ENCODE measurements around the gene CAV1.

The CAV1 gene

DNA sequence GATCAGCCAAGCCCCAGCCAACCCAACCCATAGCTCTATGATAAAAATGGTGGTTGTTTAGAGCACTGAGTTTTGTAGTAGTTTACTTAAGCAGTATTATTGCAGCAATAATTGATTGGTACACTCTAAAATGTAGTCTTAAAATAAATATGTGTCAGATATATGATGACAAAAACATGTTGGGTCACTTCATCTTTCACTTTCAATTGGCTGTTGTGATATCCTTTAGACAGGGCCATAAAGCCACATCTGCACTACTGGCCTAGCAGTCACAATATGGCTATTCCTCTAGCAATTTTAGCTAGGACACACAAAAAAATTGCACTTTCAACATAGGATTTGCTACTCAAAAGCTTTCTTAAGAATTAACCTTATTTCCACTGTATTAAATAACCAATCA, 5.9 kb upstream of the CAV1 start:
- no peak for DNase-seq (ENCODE audit: extremely low spot score)
- TF ChIP-seq TARDBP (IDR thresholded peaks at IDR 0.05) (no peak), FOXK2 (IDR thresholded peaks at IDR 0.05) (no peak), SP1 (IDR thresholded peaks at IDR 0.05) (no peak)
- TF ChIP-seq, protein P1, sequence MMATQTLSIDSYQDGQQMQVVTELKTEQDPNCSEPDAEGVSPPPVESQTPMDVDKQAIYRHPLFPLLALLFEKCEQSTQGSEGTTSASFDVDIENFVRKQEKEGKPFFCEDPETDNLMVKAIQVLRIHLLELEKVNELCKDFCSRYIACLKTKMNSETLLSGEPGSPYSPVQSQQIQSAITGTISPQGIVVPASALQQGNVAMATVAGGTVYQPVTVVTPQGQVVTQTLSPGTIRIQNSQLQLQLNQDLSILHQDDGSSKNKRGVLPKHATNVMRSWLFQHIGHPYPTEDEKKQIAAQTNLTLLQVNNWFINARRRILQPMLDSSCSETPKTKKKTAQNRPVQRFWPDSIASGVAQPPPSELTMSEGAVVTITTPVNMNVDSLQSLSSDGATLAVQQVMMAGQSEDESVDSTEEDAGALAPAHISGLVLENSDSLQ (IDR thresholded peaks at IDR 0.05) = no peak
- POLR2A ChIA-PET = no interaction called here
- CTCF ChIA-PET = no interaction called here

DNA sequence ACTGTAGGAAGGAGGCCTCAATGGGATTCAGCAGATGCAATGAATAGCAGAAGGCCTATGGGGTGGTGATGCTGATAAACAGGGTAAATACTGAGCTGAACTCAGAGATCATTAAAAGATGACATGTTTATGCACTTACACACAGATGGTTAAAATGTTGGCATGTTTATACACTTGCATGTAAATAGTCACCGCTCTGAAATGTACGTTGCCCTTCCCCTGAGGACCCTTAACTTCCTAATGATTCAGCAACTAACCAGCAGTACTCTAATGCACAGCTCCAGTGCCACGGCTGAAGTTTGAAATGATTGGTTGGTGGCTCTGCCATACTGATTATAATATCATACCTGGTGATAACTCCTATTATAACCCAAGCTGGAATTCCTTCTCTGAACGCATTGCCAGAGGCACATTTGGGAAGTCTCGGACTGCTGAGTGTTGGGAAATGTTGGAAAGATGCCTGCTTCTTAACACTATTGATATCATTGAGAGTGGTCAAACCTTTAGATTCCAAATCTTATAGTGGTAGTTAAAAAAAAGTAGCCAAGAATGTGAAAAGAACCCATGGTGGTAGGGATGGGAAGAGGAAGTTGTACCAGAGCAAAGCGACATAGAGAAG, 3.7 kb upstream of the CAV1 start:
- DNase-seq (ENCODE audit: extremely low spot score) = no peak
- ChIA-PET POLR2A (no interaction called here), CTCF (interaction anchor here (0.7 kb wide), 1 partner anchor 45 kb away, joined by 3 read pairs; no protein-coding TSS in a partner anchor)
- TF ChIP-seq ARNT (IDR thresholded peaks at IDR 0.05) (no peak), HDGF (IDR thresholded peaks at IDR 0.05; ENCODE audit: borderline replicate concordance) (no peak), L3MBTL2 (conservative IDR thresholded peaks at IDR 0.05) (no peak), SP1 (IDR thresholded peaks at IDR 0.05) (no peak), FOXM1 (IDR thresholded peaks at IDR 0.05; ENCODE audit: borderline replicate concordance) (no peak), TARDBP (IDR thresholded peaks at IDR 0.05) (no peak), CTBP1 (IDR thresholded peaks at IDR 0.05; ENCODE audit: borderline replicate concordance) (no peak), BHLHE40 (IDR thresholded peaks at IDR 0.05; ENCODE audit: borderline replicate concordance) (no peak), NFRKB (IDR thresholded peaks at IDR 0.05) (no peak), SUZ12 (IDR thresholded peaks at IDR 0.05) (no peak), FOXK2 (IDR thresholded peaks at IDR 0.05) (no peak)

DNA sequence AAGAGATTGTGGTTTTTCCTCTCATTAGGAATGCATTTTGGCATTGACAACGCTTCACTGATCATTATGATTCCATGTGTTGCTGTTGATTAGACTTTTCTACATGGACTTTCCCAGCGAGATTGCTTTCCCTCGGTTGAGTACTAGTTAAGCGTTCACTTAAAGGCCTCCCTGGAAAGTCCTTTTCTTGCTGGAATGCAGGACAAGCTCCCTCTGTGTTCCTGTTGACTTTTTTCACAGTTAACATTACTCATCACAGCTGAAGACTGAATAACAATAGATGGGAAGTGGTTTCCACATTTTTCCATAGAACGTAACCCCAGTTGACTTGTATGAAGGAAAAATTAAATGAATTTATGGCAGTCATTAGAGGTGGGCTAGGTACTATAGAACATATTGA, 2.6 kb upstream of the CAV1 start:
- ChIA-PET CTCF (no interaction called here), POLR2A (no interaction called here)
- no peak for DNase-seq (ENCODE audit: extremely low spot score)
- no peak for TF ChIP-seq BHLHE40 (IDR thresholded peaks at IDR 0.05; ENCODE audit: borderline replicate concordance)
- no peak for TF ChIP-seq CTBP1 (IDR thresholded peaks at IDR 0.05; ENCODE audit: borderline replicate concordance)
- no peak for TF ChIP-seq ELF4 (IDR thresholded peaks at IDR 0.05)
- TF ChIP-seq, protein P1 (IDR thresholded peaks at IDR 0.05) = no peak
- no peak for TF ChIP-seq NFRKB (IDR thresholded peaks at IDR 0.05)
- no peak for TF ChIP-seq TARDBP (IDR thresholded peaks at IDR 0.05)
- no peak for TF ChIP-seq FOXA1 (IDR thresholded peaks at IDR 0.05)
- TF ChIP-seq L3MBTL2 (conservative IDR thresholded peaks at IDR 0.05) = no peak
- no peak for TF ChIP-seq FOXK2 (IDR thresholded peaks at IDR 0.05)
- no peak for TF ChIP-seq FOXM1 (IDR thresholded peaks at IDR 0.05; ENCODE audit: borderline replicate concordance)
- no peak for TF ChIP-seq HDGF (IDR thresholded peaks at IDR 0.05; ENCODE audit: borderline replicate concordance)
- no peak for TF ChIP-seq SP1 (IDR thresholded peaks at IDR 0.05)

DNA sequence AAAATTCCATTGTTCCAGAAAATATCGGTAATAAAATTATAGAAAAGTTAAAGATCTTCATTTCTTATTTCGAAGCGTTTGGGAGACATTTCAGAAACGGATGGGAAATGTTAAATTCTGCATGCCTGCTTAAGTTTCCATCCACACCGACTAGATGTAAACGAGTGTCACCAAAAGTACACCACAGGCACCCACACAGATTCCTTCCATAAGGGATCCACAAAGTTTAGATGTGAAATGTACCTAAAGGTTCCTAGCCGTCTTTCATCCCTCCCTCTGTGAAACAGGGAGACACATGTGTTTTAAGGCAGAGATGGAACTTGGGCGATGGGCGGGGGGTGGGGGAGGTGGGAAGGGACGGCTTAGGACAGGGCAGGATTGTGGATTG, 621 bp upstream of the CAV1 start:
- DNase-seq (ENCODE audit: extremely low spot score) = no peak
- ChIA-PET POLR2A (no interaction called here), CTCF (no interaction called here)
- no peak for TF ChIP-seq CTBP1 (IDR thresholded peaks at IDR 0.05; ENCODE audit: borderline replicate concordance)

DNA sequence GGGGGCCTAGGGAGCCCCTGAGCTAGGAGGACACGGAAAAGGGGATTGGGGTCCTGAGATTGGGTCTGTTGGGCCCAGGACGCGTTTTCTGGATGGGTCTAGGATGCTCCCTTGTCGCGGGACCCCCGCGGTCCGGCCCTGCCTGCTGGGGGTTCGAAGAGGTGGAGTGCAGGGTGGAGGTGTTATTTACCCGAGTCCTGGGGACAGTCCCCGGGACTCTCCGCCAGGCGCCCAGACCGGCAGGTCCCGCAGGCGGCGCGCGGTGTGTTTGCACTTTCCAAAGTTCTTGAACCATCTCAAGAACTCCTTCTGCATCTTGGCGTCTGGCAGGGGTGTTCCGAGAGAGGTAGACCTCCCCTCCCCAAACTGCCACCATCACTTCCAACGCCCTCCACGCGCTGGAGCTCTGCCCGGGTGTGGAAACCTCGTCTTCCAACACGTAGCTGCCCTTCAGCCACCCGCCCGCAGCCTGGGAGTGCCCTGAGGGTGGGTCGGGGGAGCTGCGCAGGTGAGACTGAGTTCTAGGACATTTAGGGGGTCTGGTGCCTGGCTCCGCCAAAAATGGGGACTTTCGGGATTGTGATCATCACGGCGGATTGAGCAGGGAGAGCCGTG, 569 bp downstream of the CAV1 start:
- TF ChIP-seq SP1 (IDR thresholded peaks at IDR 0.05) (no peak), CTBP1 (IDR thresholded peaks at IDR 0.05; ENCODE audit: borderline replicate concordance) (no peak), SUZ12 (IDR thresholded peaks at IDR 0.05) (no peak), L3MBTL2 (conservative IDR thresholded peaks at IDR 0.05) (peak; percentile 53), FOXA1 (IDR thresholded peaks at IDR 0.05) (no peak), ARNT (IDR thresholded peaks at IDR 0.05) (no peak), FOXK2 (IDR thresholded peaks at IDR 0.05) (no peak)
- DNase-seq (ENCODE audit: extremely low spot score) = peak; percentile 37
- CTCF ChIA-PET = interaction anchor here (0.9 to 2.3 kb wide), 9 partner anchors 12 to 267 kb away, joined by 3 to 9 read pairs (median 4); no protein-coding TSS in a partner anchor
- POLR2A ChIA-PET = interaction anchor here (0.9 to 1.3 kb wide), 12 partner anchors 11 to 364 kb away, joined by 3 to 6 read pairs (median 4); no protein-coding TSS in a partner anchor

DNA sequence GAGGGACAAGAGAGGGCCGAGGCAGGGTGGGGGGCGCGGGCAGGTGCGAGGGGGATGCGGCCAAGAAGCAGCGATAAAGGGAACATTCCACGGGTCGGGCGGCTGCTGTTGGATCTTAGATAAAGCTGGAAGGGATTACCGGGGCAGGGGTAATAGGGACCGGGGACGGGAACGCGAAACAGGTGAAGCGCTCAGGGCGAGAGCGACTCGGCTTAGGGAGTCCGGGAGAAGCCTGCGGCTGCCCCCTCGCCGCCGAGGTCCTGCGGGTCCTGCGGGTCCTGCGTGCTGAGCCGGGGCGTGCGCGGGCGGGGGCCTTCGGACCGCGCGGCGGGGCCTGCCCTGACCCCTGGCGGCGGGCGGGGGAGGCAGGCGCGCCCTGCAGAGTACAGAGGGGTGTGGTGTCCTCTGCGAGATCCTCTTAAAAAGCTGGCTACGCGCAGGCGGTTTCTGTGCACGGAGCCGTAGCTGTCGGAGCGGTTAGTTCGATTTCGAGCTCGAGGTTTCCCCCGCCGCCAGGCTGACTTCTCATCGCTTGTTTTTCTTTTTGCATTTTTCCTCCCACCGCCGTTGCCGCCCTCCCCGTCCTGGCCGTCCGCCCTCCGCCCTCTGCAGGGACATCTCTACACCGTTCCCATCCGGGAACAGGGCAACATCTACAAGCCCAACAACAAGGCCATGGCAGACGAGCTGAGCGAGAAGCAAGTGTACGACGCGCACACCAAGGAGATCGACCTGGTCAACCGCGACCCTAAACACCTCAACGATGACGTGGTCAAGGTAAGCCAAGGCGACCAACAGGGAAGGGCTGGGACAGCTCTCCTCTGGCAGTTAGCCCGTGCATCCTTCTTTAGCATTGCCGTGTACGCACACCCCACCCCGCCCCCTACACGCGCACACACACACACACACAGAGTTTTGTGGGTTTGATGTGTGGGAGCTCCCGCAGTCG, 1.4 kb downstream of the CAV1 start:
- DNase-seq (ENCODE audit: extremely low spot score) = peak; percentile 86
- no peak for TF ChIP-seq BHLHE40 (IDR thresholded peaks at IDR 0.05; ENCODE audit: borderline replicate concordance)
- peak; percentile 42 for TF ChIP-seq L3MBTL2 (conservative IDR thresholded peaks at IDR 0.05)
- ChIA-PET POLR2A (interaction anchor here (0.5 to 1.3 kb wide), 18 partner anchors 12 to 365 kb away, joined by 3 to 6 read pairs (median 3); no protein-coding TSS in a partner anchor), CTCF (interaction anchor here (0.6 to 2.3 kb wide), 27 partner anchors 9 to 1583 kb away, joined by 3 to 9 read pairs (median 4); partner anchors contain the start of gene CAV2)

DNA sequence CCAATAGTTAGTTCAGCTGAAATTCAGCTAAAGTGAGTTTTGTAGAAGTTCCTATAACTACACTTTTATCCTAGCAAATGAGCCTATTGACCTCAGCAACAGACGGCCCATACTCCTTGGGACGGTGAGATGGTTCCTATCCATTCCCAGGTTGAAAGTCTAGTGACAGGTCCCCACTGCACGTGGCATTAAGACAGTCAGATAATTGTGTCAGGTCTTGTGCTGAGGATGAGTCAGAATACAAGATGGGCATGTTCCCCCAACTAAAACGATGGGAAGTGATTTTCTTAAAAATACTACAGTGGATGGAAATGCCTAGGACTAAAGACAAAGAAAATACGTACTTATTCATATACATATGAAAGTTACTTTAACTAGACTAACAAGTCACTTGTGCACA, 2.1 kb downstream of the CAV1 start:
- CTCF ChIA-PET = interaction anchor here (0.5 to 2.3 kb wide), 14 partner anchors 8 to 267 kb away, joined by 3 to 9 read pairs (median 4); no protein-coding TSS in a partner anchor
- no peak for DNase-seq (ENCODE audit: extremely low spot score)

More for the DNA sequence above, 2.1 kb downstream of the CAV1 start:
- POLR2A ChIA-PET = interaction anchor here (0.8 to 1.3 kb wide), 5 partner anchors 12 to 267 kb away, joined by 3 to 6 read pairs (median 3); no protein-coding TSS in a partner anchor
- TF ChIP-seq BHLHE40 (IDR thresholded peaks at IDR 0.05; ENCODE audit: borderline replicate concordance) (no peak), HDGF (IDR thresholded peaks at IDR 0.05; ENCODE audit: borderline replicate concordance) (no peak), NFRKB (IDR thresholded peaks at IDR 0.05) (no peak), FOXK2 (IDR thresholded peaks at IDR 0.05) (no peak), L3MBTL2 (conservative IDR thresholded peaks at IDR 0.05) (no peak), ARNT (IDR thresholded peaks at IDR 0.05) (no peak), SP1 (IDR thresholded peaks at IDR 0.05) (no peak), LEF1 (IDR thresholded peaks at IDR 0.05; ENCODE audit: borderline replicate concordance) (no peak), SUZ12 (IDR thresholded peaks at IDR 0.05) (no peak), FOXA1 (IDR thresholded peaks at IDR 0.05) (no peak), FOXM1 (IDR thresholded peaks at IDR 0.05; ENCODE audit: borderline replicate concordance) (no peak), ELF4 (IDR thresholded peaks at IDR 0.05) (no peak), ZNF384 (IDR thresholded peaks at IDR 0.05) (no peak), TARDBP (IDR thresholded peaks at IDR 0.05) (no peak), CTBP1 (IDR thresholded peaks at IDR 0.05; ENCODE audit: borderline replicate concordance) (no peak)
- TF ChIP-seq, protein P1 (IDR thresholded peaks at IDR 0.05) = no peak

Measured in HEK293T (cell line).